H9 (cell line): ENCODE measurements around the gene OLIG1. TPM values are rescaled to one million over a fixed set of nuclear protein-coding genes. Genes with fewer than 3 reads are reported as not detected.

Experiments used
- DNase-seq: peaks from one replicate; pipeline ENCODE4 v3.0.0-alpha.2; 2017
- H2AFZ ChIP-seq: one replicate; pipeline ENCODE4 v1.6.1; 2013; ENCODE audit warnings: mild to moderate bottlenecking, low read length, control low read depth, moderate library complexity
- H2AK5ac ChIP-seq: 2 replicates; pipeline ENCODE4 v1.6.1; 2013; ENCODE audit warnings: low read length, control low read depth, mixed read lengths; ENCODE audit not compliant: insufficient read length
- H2BK120ac ChIP-seq: one replicate; pipeline ENCODE4 v1.6.1; 2013; ENCODE audit warnings: low read depth, mild to moderate bottlenecking, low read length, control low read depth, inconsistent platforms; ENCODE audit not compliant: poor library complexity, severe bottlenecking
- H2BK12ac ChIP-seq: 2 replicates; pipeline ENCODE4 v1.6.1; 2013; ENCODE audit warnings: low read length, control low read depth, mixed read lengths, low read depth; ENCODE audit not compliant: insufficient read length
- H2BK15ac ChIP-seq: 2 replicates; pipeline ENCODE4 v1.6.1; 2013; ENCODE audit warnings: low read depth, low read length, control low read depth
- H2BK20ac ChIP-seq: one replicate; pipeline ENCODE4 v1.6.1; 2013; ENCODE audit warnings: low read depth, mild to moderate bottlenecking, low read length, control low read depth, inconsistent platforms; ENCODE audit not compliant: poor library complexity, severe bottlenecking
- H2BK5ac ChIP-seq: 2 replicates; pipeline ENCODE4 v1.6.1; 2013; ENCODE audit warnings: low read length, control low read depth, mixed read lengths; ENCODE audit not compliant: insufficient read length
- H3K14ac ChIP-seq: 2 replicates; pipeline ENCODE4 v1.6.1; 2013; ENCODE audit warnings: low read length, control low read depth; ENCODE audit not compliant: insufficient read depth
- H3K18ac ChIP-seq: 2 replicates; pipeline ENCODE4 v1.6.1; 2013; ENCODE audit warnings: low read depth, mild to moderate bottlenecking, mixed read lengths, low read length, control low read depth; ENCODE audit not compliant: insufficient read length
- H3K23ac ChIP-seq: 2 replicates; pipeline ENCODE4 v1.6.1; 2013; ENCODE audit warnings: low read length, control low read depth, mixed read lengths, low read depth; ENCODE audit not compliant: insufficient read length
- H3K23me2 ChIP-seq: 2 replicates; pipeline ENCODE4 v1.6.1; 2013; ENCODE audit warnings: low read depth, mild to moderate bottlenecking, mixed read lengths, low read length, control low read depth; ENCODE audit not compliant: insufficient read length, poor library complexity, severe bottlenecking
- H3K27ac ChIP-seq: 2 replicates; pipeline ENCODE4 v1.5.1; 2013; ENCODE audit warnings: low read length, control low read depth, mixed read lengths, low read depth; ENCODE audit not compliant: insufficient read length
- H3K27me3 ChIP-seq: 2 replicates; pipeline ENCODE4 v1.6.1; 2013; ENCODE audit warnings: low read length, control low read depth, inconsistent platforms; ENCODE audit not compliant: insufficient read depth
- H3K4ac ChIP-seq: 2 replicates; pipeline ENCODE4 v1.6.1; 2013; ENCODE audit warnings: low read depth, mild to moderate bottlenecking, control low read depth, inconsistent platforms, low read length, moderate library complexity
- H3K4me1 ChIP-seq: 2 replicates; pipeline ENCODE4 v1.6.1; 2013; ENCODE audit warnings: low read length, control low read depth, inconsistent platforms; ENCODE audit not compliant: insufficient read depth
- H3K4me2 ChIP-seq: 2 replicates; pipeline ENCODE4 v1.6.1; 2013; ENCODE audit warnings: low read length, control low read depth, mixed read lengths; ENCODE audit not compliant: insufficient read length, insufficient read depth
- H3K56ac ChIP-seq: 2 replicates; pipeline ENCODE4 v1.6.1; 2013; ENCODE audit warnings: low read depth, mild to moderate bottlenecking, mixed read lengths, low read length, control low read depth; ENCODE audit not compliant: insufficient read length
- H3K79me1 ChIP-seq: 2 replicates; pipeline ENCODE4 v1.6.1; 2013; ENCODE audit warnings: low read depth, mild to moderate bottlenecking, moderate library complexity, low read length, control low read depth, inconsistent platforms; ENCODE audit not compliant: insufficient read depth, poor library complexity, severe bottlenecking
- H3K79me2 ChIP-seq: 2 replicates; pipeline ENCODE4 v1.6.1; 2013; ENCODE audit warnings: low read length, control low read depth, inconsistent platforms; ENCODE audit not compliant: insufficient read depth
- H3K9ac ChIP-seq: 2 replicates; pipeline ENCODE4 v1.6.1; 2013; ENCODE audit warnings: low read length, control low read depth, mixed read lengths; ENCODE audit not compliant: insufficient read length; ENCODE audit errors: extremely low read depth
- H3K9me3 ChIP-seq: one replicate; pipeline ENCODE4 v1.6.1; 2013; ENCODE audit warnings: low read depth, low read length, inconsistent platforms; ENCODE audit not compliant: control insufficient read depth
- H3T11ph ChIP-seq: one replicate; pipeline ENCODE4 v1.6.1; 2013; ENCODE audit warnings: mild to moderate bottlenecking, low read length, control low read depth, inconsistent platforms
- H4K20me1 ChIP-seq: one replicate; pipeline ENCODE4 v1.6.1; 2013; ENCODE audit not compliant: control insufficient read depth, insufficient read length, insufficient read depth
- H4K5ac ChIP-seq: 2 replicates; pipeline ENCODE4 v1.6.1; 2013; ENCODE audit warnings: low read depth, mild to moderate bottlenecking, mixed read lengths, low read length, control low read depth; ENCODE audit not compliant: insufficient read length
- H4K8ac ChIP-seq: replicated peaks from 2 replicates; pipeline ENCODE4 v1.6.1; 2013; ENCODE audit warnings: low read length, control low read depth, mixed read lengths, low read depth; ENCODE audit not compliant: insufficient read length
- H4K91ac ChIP-seq: 2 replicates; pipeline ENCODE4 v1.6.1; 2013; ENCODE audit warnings: low read depth, mild to moderate bottlenecking, moderate library complexity, mixed read lengths, low read length, control low read depth; ENCODE audit not compliant: insufficient read length
- H3K27ac Mint-ChIP-seq, 3 experiments: 2 replicates in 2 of 3; 3 replicates in 1 of 3; pipeline ENCODE4 v1.8.0; 2020 to 2021; ENCODE audit warnings: mixed read lengths in 3 of 3, mild to moderate bottlenecking in 1 of 3, moderate library complexity in 1 of 3
- H3K27me3 Mint-ChIP-seq: 2 replicates; pipeline ENCODE4 v1.8.0; 2021; ENCODE audit warnings: low read depth, mild to moderate bottlenecking, moderate library complexity, mixed read lengths
- H3K36me3 Mint-ChIP-seq, 3 experiments: 2 replicates in 2 of 3; 3 replicates in 1 of 3; pipeline ENCODE4 v1.8.0; 2020 to 2021; ENCODE audit warnings: low read depth in 3 of 3, mixed read lengths in 3 of 3; ENCODE audit not compliant: insufficient read depth in 1 of 3
- H3K4me1 Mint-ChIP-seq, 2 experiments: 2 replicates each; pipeline ENCODE4 v1.8.0; 2020; ENCODE audit warnings: mixed read lengths in 2 of 2
- H3K4me3 Mint-ChIP-seq, 2 experiments: 2 replicates in 1 of 2; 3 replicates in 1 of 2; pipeline ENCODE4 v1.8.0; 2020 to 2021; ENCODE audit warnings: mild to moderate bottlenecking in 2 of 2, mixed read lengths in 2 of 2, moderate library complexity in 1 of 2
- H3K9me3 Mint-ChIP-seq, 2 experiments: 2 replicates in 1 of 2; 3 replicates in 1 of 2; pipeline ENCODE4 v1.8.0; 2020; ENCODE audit warnings: mild to moderate bottlenecking in 2 of 2, mixed read lengths in 2 of 2, moderate library complexity in 1 of 2
- WGBS: extraction: QIAGEN DNeasy Blood & Tissue Kit; methylation state at CpG from one replicate; pipeline ENCODE4 v1.1.7; 2013; ENCODE audit warnings: missing lambda C conversion rate, low lambda C conversion rate, mixed read lengths; ENCODE audit not compliant: insufficient read length; ENCODE audit errors: extremely low coverage; 5-methylcytosine and 5-hydroxymethylcytosine counted together
- long read RNA-seq: library from polyadenylated mRNA; unstranded; transcript quantifications from one replicate; pipeline ENCODE4 v2.0.0, GENCODE V29; 2020
- total RNA-seq: library from RNA; stranded (reverse); gene quantifications from 2 replicates; pipeline ENCODE4 v1.2.1, GENCODE V29; 2021
- TF ChIP-seq, protein P1 (sequence below): fragments of 200-600 bp; sonication (generic); conservative IDR thresholded peaks from 3 replicates; pipeline ENCODE4 v1.8.0; 2021; ENCODE audit warnings: antibody characterized with exemption, mild to moderate bottlenecking

Gene OLIG1
- 0.31 and 0.33 TPM in 2 replicates for total RNA-seq
- long read RNA-seq, result 0 reads

DNA sequence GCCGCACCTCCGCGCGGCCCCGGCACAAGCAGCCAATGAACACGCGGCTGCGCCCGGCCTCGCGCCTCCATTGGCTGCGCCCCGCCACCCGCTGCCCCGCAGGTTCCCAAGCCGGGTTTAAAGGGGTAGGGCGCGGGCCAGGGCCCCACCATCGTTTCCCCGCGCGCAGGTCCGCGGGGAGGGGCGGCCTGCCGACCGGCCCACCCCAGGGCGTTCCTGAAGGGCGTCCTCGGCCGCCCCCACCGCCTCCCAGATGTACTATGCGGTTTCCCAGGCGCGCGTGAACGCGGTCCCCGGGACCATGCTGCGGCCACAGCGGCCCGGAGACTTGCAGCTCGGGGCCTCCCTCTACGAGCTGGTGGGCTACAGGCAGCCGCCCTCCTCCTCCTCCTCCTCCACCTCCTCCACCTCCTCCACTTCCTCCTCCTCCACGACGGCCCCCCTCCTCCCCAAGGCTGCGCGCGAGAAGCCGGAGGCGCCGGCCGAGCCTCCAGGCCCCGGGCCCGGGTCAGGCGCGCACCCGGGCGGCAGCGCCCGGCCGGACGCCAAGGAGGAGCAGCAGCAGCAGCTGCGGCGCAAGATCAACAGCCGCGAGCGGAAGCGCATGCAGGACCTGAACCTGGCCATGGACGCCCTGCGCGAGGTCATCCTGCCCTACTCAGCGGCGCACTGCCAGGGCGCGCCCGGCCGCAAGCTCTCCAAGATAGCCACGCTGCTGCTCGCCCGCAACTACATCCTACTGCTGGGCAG, at the start of gene OLIG1:
Gene OLIG1, plus strand, starts transcription at position 148 of the 750 bp plus-strand sequence. Its CDS starts 106 bp downstream, at position 254.
- Histone ChIP-seq H2BK120ac (no peak within 1 kb of the TSS), H3K27ac (no peak within 1 kb of the TSS), H4K20me1 (no peaks in the 10 kb centered on the region), H3K4me1 (peaks cover 8% of the 10 kb centered on the region), H3K27me3 (peaks cover 70% of the 10 kb centered on the region), H3K4me2 (peak within 1 kb of the TSS; percentile 57), H2AFZ (no peak within 1 kb of the TSS), H3K18ac (no peak within 1 kb of the TSS), H4K8ac (no peak within 1 kb of the TSS), H3K56ac (no peak within 1 kb of the TSS), H3K9me3 (no peaks in the 10 kb centered on the region), H2BK5ac (no peak within 1 kb of the TSS), H4K91ac (no peak within 1 kb of the TSS), H3T11ph (no peak within 1 kb of the TSS), H2BK15ac (no peak within 1 kb of the TSS), H3K79me1 (no peaks in the 10 kb centered on the region), H3K23ac (no peak within 1 kb of the TSS), H3K23me2 (peaks cover 12% of the 10 kb centered on the region), H3K79me2 (no peaks in the 10 kb centered on the region), H3K9ac (no peak within 1 kb of the TSS), H4K5ac (no peak within 1 kb of the TSS), H2BK12ac (no peak within 1 kb of the TSS), H2AK5ac (no peak within 1 kb of the TSS), H2BK20ac (no peak within 1 kb of the TSS), H3K4ac (no peak within 1 kb of the TSS), H3K14ac (no peak within 1 kb of the TSS)
- H3K36me3 Mint-ChIP-seq, result peaks cover 0 to 4% (median 0%) of the 10 kb centered on the region in 3 experiments; a peak in 1 of 7 replicates
- H3K9me3 Mint-ChIP-seq, result peaks cover 8 to 12% of the 10 kb centered on the region in 2 experiments
- no peak within 1 kb of the TSS for H3K27ac Mint-ChIP-seq
- no CpG with 5 or more reads among the region's 82 CpGs for WGBS
- peak within 1 kb of the TSS; percentile 56 to 82 for H3K4me3 Mint-ChIP-seq
- peaks cover 33 to 43% of the 10 kb centered on the region in 2 experiments for H3K4me1 Mint-ChIP-seq
- TF ChIP-seq, protein P1, sequence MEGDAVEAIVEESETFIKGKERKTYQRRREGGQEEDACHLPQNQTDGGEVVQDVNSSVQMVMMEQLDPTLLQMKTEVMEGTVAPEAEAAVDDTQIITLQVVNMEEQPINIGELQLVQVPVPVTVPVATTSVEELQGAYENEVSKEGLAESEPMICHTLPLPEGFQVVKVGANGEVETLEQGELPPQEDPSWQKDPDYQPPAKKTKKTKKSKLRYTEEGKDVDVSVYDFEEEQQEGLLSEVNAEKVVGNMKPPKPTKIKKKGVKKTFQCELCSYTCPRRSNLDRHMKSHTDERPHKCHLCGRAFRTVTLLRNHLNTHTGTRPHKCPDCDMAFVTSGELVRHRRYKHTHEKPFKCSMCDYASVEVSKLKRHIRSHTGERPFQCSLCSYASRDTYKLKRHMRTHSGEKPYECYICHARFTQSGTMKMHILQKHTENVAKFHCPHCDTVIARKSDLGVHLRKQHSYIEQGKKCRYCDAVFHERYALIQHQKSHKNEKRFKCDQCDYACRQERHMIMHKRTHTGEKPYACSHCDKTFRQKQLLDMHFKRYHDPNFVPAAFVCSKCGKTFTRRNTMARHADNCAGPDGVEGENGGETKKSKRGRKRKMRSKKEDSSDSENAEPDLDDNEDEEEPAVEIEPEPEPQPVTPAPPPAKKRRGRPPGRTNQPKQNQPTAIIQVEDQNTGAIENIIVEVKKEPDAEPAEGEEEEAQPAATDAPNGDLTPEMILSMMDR, result no peak
- peak; percentile 82 for DNase-seq
- peaks cover 91% of the 10 kb centered on the region for H3K27me3 Mint-ChIP-seq
